ENCODE results near the gene FOXL3.
"Not testable (repeated sequence)": the region's sequence is repeated elsewhere in the genome, so short reads cannot be mapped to it uniquely, and the experiment has no call there.

Gene FOXL3

GRCh38 chr7:289756-290553 lies at the start of gene FOXL3:
FOXL3 (plus strand) TSS chr7:290170; CDS start chr7:290170, 0 bp downstream.
- DNase-seq: no peak

DNA sequence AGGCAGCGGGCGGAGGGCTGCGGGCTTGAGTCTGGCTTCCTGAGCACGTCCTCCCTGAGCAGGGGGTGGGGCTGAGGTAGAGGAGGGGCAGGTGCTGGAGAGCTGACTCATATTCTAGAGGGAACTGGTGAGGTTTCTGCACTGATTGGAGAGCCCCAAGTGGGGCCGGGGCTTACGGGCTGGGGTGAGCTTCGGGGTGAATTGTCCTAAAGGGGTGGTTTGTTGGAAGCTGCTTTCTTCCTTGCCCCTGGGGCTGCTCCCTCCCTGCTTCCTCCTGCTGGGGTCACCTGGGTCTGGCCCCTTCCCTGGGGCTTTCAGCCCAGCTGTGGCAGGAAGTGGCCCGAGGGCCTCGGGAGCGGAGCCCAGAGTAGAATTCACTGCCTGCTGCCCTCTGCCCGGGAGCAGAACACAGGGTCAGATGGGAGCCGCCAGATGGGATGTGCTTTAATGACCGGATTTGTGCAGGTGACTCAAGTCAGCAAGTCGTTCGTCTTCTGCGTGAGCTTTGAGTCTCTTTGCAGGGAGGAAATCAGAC lies 49.0 kb upstream of the FOXL3 start:
- peak; percentile 21 for DNase-seq

DNA sequence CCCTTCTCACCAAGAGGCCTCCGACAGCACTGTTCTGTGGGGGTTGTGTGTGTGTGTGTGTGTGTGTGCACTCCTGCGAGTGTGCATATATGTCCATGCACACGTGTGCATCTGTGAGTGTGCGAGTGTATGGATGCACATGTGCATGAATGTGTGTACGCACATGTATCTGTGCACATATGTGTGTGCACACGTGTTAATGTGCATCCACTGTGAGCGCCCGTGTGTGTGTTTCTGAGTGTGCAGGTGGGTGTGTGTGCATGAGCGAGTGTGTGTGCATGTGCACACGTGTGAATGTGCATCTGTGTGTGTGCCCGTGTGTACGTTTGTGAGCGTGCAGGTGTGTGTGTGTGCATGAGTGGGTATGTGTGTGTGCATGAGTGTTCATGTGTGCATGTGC lies 48.5 kb upstream of the FOXL3 start:
- no peak for DNase-seq

DNA sequence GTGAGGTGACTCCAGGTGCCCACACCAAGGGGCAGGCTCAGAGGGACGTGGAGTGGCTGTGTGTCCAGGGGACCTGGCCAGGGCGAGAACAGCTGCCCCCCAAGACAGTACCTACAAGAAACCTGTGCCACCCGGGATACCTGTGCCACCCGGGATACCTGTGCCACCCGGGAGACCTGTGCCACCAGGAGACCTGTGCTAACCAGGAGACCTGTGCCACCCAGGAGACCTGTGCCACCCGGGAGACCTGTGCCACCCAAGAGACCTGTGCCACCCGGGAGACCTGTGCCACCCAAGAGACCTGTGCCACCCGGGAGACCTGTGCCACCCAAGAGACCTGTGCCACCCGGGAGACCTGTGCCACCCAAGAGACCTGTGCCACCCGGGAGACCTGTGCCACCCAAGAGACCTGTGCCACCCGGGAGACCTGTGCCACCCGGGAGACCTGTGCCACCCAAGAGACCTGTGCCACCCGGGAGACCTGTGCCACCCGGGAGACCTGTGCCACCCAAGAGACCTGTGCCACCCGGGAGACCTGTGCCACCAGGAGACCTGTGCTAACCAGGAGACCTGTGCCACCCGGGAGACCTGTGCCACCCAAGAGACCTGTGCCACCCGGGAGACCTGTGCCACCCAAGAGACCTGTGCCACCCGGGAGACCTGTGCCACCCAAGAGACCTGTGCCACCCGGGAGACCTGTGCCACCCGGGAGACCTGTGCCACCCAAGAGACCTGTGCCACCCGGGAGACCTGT lies 47.0 kb upstream of the FOXL3 start:
- not testable (repeated sequence) for DNase-seq

DNA sequence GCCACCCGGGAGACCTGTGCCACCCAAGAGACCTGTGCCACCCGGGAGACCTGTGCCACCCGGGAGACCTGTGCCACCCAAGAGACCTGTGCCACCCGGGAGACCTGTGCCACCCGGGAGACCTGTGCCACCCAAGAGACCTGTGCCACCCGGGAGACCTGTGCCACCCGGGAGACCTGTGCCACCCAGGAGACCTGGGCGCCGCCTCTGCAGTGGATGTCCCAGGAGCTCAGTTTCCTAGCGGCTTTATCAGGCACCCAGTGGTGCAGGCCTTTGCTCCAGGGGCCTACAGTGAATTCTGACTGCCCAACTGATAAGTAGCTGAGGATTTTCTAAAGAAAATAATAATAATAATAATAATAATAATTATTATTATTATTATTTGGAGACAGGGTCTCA lies 46.4 kb upstream of the FOXL3 start:
- not testable (repeated sequence) for DNase-seq

DNA sequence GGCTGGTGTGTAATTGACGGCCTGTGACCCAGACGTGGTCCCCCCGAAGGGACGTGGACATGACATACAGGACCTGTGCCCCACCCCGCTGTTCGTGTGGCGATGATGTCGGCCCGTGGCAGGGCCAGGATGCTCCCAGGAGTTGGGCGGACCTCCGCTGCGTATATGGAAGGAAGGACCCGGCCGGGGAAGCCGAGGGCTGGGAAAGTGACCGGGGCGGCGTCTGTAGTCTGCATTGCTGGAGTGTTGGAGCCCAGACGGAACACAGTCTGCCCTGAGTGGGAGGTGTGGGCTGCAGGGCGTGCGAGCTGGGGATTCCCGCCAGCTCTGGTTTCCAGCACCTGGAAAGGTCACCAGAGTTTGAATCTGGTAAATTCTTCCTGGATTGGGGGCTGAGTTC lies 45.0 kb upstream of the FOXL3 start:
- DNase-seq: no peak

- DNase-seq: no peak
Measured at GRCh38 chr7:245574-246295, 44.2 kb upstream of the FOXL3 start.

GRCh38 chr7:246451-246850 lies 43.5 kb upstream of the FOXL3 start:
- no peak for DNase-seq

- no peak for DNase-seq
Measured at GRCh38 chr7:247181-247580, 42.8 kb upstream of the FOXL3 start.

- no peak for DNase-seq
Measured at GRCh38 chr7:247636-248035, 42.3 kb upstream of the FOXL3 start.

- DNase-seq: no peak
Measured at GRCh38 chr7:248732-249435, 41.1 kb upstream of the FOXL3 start.

DNA sequence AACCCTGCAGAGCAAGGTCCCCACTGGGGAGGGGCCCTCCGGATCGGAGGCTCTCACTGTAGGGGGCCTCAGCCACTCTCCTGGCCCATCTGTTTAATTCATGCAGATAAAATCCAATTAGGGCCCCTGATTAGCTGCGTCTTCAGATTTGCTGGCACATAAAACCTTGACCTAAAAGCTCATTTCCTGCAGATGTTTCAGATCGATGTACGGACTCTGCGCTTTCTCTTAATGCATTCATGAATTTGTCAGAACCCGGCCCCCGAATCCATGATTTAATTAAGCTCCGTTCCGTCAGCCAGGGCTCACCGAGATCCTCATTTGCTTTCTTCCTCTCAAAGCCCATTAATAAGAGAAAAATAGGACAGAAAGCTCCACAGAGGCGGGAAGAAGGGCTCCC lies 40.0 kb upstream of the FOXL3 start:
- no peak for DNase-seq

- DNase-seq: no peak
Measured at GRCh38 chr7:250523-250922, 39.4 kb upstream of the FOXL3 start.

DNA sequence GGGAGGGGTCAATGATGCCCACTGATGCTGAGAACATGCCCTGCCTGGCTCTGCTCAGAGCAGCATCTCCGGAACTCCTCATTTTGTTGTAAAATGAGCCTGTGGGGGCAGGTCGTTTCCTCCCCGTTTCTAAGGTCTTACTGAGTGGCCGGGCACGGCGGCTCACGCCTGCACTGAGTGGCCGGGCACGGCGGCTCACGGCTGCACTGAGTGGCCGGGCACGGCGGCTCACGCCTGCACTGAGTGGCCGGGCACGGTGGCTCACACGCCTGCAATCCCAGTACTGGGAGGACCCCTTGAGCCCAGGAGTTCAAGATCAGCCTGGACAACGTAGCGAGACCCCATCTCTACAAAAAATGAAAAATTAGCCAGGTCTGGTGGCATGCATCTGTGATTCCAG lies 39.0 kb upstream of the FOXL3 start:
- DNase-seq: no peak

- DNase-seq: no peak
Measured at GRCh38 chr7:251446-252175, 38.4 kb upstream of the FOXL3 start.

GRCh38 chr7:252216-252965 lies 37.6 kb upstream of the FOXL3 start:
- DNase-seq: no peak

- DNase-seq: no peak
Measured at GRCh38 chr7:252981-253380, 37.0 kb upstream of the FOXL3 start.

GRCh38 chr7:253581-254336 lies 36.2 kb upstream of the FOXL3 start:
- DNase-seq: no peak

GRCh38 chr7:254337-255037 lies 35.5 kb upstream of the FOXL3 start:
- DNase-seq: no peak

DNA sequence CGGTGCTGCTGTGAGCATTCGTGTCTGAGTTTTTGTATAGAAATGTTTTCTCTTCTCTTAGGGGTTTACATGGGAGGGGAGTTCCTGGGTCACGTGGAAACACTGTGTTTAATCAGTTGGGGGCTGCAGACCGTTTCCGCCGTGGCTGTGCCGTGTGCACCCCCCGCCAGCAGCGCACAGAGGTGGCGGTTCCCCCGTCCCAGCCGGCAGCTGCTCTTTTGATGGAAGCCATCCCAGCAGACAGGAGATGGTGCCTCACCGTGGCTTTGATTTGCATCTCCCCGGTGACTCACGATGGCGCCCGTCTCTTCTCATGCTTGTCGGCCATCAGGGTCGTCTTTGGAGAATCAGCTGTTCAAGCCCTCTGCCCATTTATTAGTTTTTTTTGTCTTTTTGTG lies 34.9 kb upstream of the FOXL3 start:
- DNase-seq: no peak

Measured in NCI-H226 (cell line).